ENCODE data around the gene BHLHA15.
A peak's percentile ranks its signal among the peaks of the same experiment; 100 is the strongest.

DNA sequence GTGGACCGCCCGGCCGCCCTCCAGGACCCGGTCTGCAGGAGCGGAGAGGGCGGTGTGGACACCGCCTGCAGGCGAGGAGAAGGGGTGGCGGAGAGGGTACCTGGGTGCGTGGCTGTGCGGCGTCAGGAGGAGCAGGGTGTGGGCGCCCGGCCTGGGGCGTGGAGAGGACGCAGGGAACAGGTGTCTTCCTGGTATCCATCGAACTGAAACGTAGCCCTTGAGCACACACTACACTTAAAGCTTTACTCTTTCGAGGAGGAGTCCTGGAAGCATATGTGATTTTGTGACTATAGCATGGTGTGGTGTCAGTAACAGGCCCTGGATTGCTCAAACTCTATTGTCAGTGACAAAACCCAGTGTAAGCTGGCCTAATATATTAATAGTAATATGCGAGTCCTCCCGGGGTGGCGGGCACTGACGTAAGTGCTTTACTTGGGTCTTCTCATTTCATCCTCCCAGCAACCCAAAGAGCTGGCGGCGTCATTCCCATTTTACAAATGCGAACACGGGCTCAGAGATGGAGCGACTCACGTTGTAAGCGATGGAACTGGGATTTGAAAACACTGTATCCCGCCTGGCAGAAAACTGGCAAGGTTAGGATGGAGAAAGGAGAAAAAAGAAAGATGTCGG is 41.3 kb downstream of the BHLHA15 start:
- TF ChIP-seq, protein P1, sequence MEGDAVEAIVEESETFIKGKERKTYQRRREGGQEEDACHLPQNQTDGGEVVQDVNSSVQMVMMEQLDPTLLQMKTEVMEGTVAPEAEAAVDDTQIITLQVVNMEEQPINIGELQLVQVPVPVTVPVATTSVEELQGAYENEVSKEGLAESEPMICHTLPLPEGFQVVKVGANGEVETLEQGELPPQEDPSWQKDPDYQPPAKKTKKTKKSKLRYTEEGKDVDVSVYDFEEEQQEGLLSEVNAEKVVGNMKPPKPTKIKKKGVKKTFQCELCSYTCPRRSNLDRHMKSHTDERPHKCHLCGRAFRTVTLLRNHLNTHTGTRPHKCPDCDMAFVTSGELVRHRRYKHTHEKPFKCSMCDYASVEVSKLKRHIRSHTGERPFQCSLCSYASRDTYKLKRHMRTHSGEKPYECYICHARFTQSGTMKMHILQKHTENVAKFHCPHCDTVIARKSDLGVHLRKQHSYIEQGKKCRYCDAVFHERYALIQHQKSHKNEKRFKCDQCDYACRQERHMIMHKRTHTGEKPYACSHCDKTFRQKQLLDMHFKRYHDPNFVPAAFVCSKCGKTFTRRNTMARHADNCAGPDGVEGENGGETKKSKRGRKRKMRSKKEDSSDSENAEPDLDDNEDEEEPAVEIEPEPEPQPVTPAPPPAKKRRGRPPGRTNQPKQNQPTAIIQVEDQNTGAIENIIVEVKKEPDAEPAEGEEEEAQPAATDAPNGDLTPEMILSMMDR (IDR thresholded peaks at IDR 0.05 in 8 of 11, conservative IDR thresholded peaks at IDR 0.05 in 3 of 11): peak in 4 of 11 experiments; percentile 6 to 21 (median 8)
- TF ChIP-seq POLR2AphosphoS5 (IDR thresholded peaks at IDR 0.05): peak in 1 of 3 donors; percentile 30
- TF ChIP-seq POLR2A (IDR thresholded peaks at IDR 0.05): no peak

Measured in spleen (tissue), 7 donors.